OCI-LY3 (cell line): Measurements from ENCODE around the gene PELI2.

Source experiments
- CTCF ChIP-seq: fragments of 200-600, 300-600 bp; sonication (generic); IDR thresholded peaks from 2 replicates; pipeline ENCODE4 v1.5.1; 2014; ENCODE audit warnings: antibody characterized with exemption, low read length, low read depth
- EZH2phosphoT487 ChIP-seq: fragments of 200-600 bp; shearing (Covaris generic); IDR thresholded peaks from 2 replicates; pipeline ENCODE4 v1.6.1; 2018; ENCODE audit warnings: antibody characterized with exemption, mixed run types, low read depth

- no peak for TF ChIP-seq CTCF
- no peak for TF ChIP-seq EZH2phosphoT487
These were observed 10.9 kb downstream of the PELI2 start for GRCh38 chr14:56129092-56129491.
